Breast epithelium (tissue), 3 donors: ENCODE data around the gene NEURL1.

Source experiments
- POLR2A ChIP-seq: fragments of 450-650 bp; IDR thresholded peaks from one replicate; pipeline ENCODE4 v1.6.1; 2016; ENCODE audit warnings: antibody characterized with exemption, mild to moderate bottlenecking, moderate library complexity
- TF ChIP-seq, protein P1 (sequence below), 3 donors: fragments of 450-650 bp; IDR thresholded peaks; one replicate each; pipeline ENCODE4 v1.5.1; 2016 to 2017; ENCODE audit warnings: antibody characterized with exemption in 3 of 3, mild to moderate bottlenecking in 3 of 3, moderate library complexity in 3 of 3

DNA sequence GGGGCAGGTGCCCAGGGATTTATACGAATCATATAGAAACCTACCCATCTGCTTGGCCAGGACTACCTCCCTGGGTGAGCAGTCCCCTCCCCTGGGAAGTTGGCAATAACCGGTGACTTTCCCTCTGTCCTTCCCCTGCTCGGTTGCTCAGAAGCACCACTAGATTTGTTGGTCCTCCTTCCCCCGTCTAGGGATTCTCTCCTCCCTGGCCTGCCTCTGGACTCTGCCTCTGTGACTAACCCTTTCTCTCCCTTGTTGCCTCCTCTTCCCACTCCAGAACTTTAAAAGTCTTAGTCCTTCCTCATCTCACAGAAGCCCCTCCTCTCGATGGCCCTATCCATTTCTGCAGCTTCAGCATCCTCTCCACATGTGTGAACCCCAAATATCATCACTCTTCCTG is 24.3 kb upstream of the NEURL1 start:
- TF ChIP-seq, protein P1, sequence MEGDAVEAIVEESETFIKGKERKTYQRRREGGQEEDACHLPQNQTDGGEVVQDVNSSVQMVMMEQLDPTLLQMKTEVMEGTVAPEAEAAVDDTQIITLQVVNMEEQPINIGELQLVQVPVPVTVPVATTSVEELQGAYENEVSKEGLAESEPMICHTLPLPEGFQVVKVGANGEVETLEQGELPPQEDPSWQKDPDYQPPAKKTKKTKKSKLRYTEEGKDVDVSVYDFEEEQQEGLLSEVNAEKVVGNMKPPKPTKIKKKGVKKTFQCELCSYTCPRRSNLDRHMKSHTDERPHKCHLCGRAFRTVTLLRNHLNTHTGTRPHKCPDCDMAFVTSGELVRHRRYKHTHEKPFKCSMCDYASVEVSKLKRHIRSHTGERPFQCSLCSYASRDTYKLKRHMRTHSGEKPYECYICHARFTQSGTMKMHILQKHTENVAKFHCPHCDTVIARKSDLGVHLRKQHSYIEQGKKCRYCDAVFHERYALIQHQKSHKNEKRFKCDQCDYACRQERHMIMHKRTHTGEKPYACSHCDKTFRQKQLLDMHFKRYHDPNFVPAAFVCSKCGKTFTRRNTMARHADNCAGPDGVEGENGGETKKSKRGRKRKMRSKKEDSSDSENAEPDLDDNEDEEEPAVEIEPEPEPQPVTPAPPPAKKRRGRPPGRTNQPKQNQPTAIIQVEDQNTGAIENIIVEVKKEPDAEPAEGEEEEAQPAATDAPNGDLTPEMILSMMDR (IDR thresholded peaks at IDR 0.05), result no peak
- no peak for TF ChIP-seq POLR2A
